Measurements from ENCODE around the gene AAGAB.
"Not testable (repeated sequence)": the region's sequence is repeated elsewhere in the genome, so short reads cannot be mapped to it uniquely, and the experiment has no call there.

Gene AAGAB

GRCh38 chr15:67170143-67170925 lies 84.1 kb downstream of the AAGAB start:
- no peak for DNase-seq

GRCh38 chr15:67168694-67169093 lies 85.8 kb downstream of the AAGAB start:
- DNase-seq, result no peak

DNA sequence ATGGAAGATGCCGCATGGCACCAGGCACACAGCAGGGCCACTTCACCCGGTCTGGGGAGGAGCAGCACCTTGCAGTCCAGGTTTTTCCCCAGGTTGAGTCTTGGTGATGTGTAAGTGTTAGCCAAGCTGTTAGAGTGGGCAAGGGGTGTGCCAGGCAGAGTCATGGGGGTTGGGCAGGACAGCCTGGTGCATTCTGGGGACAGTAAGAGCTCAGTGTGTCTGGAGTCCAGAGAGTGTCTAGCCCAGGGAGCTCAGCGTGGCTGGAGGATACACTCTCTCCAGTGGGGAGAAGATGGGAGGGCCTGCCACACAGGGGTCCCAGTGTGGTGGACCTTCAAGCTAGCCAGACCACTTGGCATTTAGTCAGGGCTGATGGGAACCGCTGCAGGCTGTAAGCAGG lies 87.4 kb downstream of the AAGAB start:
- DNase-seq, result no peak

GRCh38 chr15:67166280-67167009 lies 88.0 kb downstream of the AAGAB start:
- no peak for DNase-seq

GRCh38 chr15:67165254-67166253 lies 88.9 kb downstream of the AAGAB start:
- no peak for DNase-seq

- DNase-seq, result no peak
Observed at GRCh38 chr15:67164811-67165253, 89.6 kb downstream of the AAGAB start.

DNA sequence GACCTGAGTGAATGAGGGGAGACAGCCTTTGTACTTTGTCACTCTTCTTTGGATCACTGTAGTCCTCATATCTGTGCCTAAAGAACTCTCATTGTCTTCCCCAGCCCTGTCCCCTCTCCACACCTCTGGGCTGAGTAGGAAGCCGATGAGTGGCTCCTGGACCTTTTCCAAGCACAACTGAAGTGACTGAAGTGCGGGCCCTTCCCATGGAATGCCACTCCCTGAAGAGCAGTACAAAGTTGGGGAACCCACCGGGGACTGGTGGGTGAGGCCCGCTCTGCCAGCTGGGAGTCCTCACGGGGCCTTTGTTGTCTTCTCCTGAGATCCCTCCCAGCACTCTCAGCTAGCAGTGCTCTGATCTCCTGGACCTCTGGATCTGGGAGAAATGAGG lies 90.1 kb downstream of the AAGAB start:
- no peak for DNase-seq

- DNase-seq, result no peak
Observed at GRCh38 chr15:67163180-67163579, 91.3 kb downstream of the AAGAB start.

DNA sequence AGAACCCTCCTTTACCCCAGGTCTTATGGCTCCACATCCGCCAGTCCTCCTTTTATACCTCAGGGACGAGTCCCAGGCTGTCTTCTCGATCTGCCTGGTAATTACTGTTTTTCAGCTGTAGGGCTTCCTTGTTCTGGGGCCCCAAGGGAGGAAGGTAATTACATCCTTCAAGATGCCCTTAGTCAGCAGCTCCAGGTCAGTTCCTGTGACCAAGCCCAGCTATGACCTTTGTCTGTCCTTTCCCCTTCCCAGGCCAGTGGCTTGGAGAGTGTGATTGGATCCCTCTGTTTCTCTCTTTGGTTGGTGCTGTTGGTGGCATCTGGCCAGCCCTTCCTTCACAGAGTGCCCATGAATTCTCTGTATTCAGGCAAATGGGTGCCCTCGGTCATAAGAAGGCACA lies 92.6 kb downstream of the AAGAB start:
- no peak for DNase-seq

DNA sequence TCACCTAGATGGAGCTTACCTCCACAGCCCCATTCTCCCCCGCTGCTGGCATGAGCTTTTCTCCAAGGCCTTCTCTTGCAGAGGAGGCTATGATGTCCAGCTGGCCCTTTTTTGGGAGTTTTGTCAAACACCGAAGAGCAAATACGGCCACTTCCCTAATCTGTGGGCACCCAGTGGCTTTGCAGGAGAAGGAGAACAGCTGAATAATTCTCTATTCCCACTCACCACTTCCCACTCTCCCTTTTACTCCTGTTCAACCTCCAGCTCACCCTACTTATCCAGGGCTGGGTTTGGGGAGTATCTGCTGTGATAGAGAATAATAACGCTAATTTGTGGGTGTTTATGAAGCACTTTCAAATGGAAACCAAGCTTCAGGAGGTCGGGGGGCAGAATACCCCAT lies 93.0 kb downstream of the AAGAB start:
- DNase-seq, result no peak

GRCh38 chr15:67158367-67158766 lies 96.1 kb downstream of the AAGAB start:
- no peak for DNase-seq

- no peak for DNase-seq
Observed at GRCh38 chr15:67157521-67158252, 96.8 kb downstream of the AAGAB start.

DNA sequence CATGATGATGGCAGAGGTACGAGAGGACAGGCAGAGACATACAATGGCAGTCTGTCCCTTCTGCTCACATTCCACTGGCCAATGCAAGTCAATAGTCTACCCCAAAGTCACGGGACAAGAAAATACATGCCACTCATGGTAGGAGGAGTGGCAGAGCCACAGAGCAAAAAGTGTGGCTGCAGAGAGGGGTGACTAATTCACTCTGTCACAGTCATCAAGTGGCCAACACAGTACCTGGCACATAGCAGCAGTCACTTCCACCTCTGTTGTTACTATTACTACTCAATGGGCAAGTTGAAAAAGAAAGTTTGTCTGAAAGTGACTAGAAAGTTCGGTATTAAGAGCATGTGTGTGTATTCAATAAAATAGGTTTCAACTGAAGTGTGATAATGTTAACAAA lies 97.6 kb downstream of the AAGAB start:
- DNase-seq, result no peak

- no peak for DNase-seq
Observed at GRCh38 chr15:67156426-67156825, 98.0 kb downstream of the AAGAB start.

- DNase-seq, result no peak
Observed at GRCh38 chr15:67154249-67154648, 100.2 kb downstream of the AAGAB start.

- not testable (repeated sequence) for DNase-seq
Observed at GRCh38 chr15:67153044-67153443, 101.4 kb downstream of the AAGAB start.

GRCh38 chr15:67152429-67152828 lies 102.0 kb downstream of the AAGAB start:
- no peak for DNase-seq
